ENCODE results near the gene TMEM30A. TPM values are rescaled to one million over a fixed set of nuclear protein-coding genes. Genes with fewer than 3 reads are reported as not detected.
A peak's percentile ranks its signal among the peaks of the same experiment; 100 is the strongest.

The TMEM30A gene
- total RNA-seq, 4 donors from 2014 or later = 28.9 to 86.2 (median 56.5) TPM

- H3K4me3 ChIP-seq = peak overlapping the region in 2 of 4 donors; percentile 4 to 14
- H3K27ac ChIP-seq = peak overlapping the region; percentile 22 to 72 (median 58)
- peak; percentile 88 for DNase-seq
- H3K9me3 ChIP-seq = no peaks in the 10 kb centered on the region
- H3K27me3 ChIP-seq = peaks cover 50% of the 10 kb centered on the region
- WGBS, 2 donors (ENCODE audit: low coverage in 1 of 2) = 3 to 9% methylated on average over 11 to 33 of the region's 33 CpGs
- intact Hi-C loops (cut with DNase I; ENCODE audit: low total_unique reads) = loop anchor here (2.0 to 10.0 kb wide), 5 partner anchors 454 to 1471 kb away; no protein-coding TSS in a partner anchor
- peaks cover 4 to 61% (median 23%) of the 10 kb centered on the region in 4 donors for H3K4me1 ChIP-seq
- TF ChIP-seq CTCF (IDR thresholded peaks at IDR 0.05) (peak; percentile 80 to 89 (median 85)), EP300 (IDR thresholded peaks at IDR 0.05; ENCODE audit: low read depth) (no peak)
- in situ Hi-C loops (cut with MboI; ENCODE audit: low pct_ligation_motif_present in 1 of 4, low pct_unique_long_range_greater_than_20kb in 1 of 4, low sequenced_read_pairs in 3 of 4) = loop anchor here in 3 of 4 donors (25.0 kb wide), 4 partner anchors 796 to 1471 kb away; no protein-coding TSS in a partner anchor
- no peaks in the 10 kb centered on the region for H3K36me3 ChIP-seq
Observed at GRCh38 chr6:75208298-75209183, 76.1 kb downstream of the TMEM30A start.

GRCh38 chr6:75206576-75207342, 77.8 kb downstream of the TMEM30A start:
- Histone ChIP-seq H3K4me1 (peaks cover 4 to 60% (median 17%) of the 10 kb centered on the region in 4 donors), H3K27ac (peak overlapping the region; percentile 79 to 86 (median 84)), H3K9me3 (no peaks in the 10 kb centered on the region), H3K4me3 (peak overlapping the region; percentile 37 to 55 (median 42)), H3K36me3 (no peaks in the 10 kb centered on the region), H3K27me3 (peaks cover 68% of the 10 kb centered on the region)
- TF ChIP-seq EP300 (IDR thresholded peaks at IDR 0.05; ENCODE audit: low read depth) (no peak), POLR2AphosphoS5 (IDR thresholded peaks at IDR 0.05) (no peak), POLR2A (IDR thresholded peaks at IDR 0.05) (no peak), CTCF (IDR thresholded peaks at IDR 0.05) (no peak)
- DNase-seq = no peak
- in situ Hi-C loops (cut with MboI; ENCODE audit: low pct_ligation_motif_present in 1 of 4, low pct_unique_long_range_greater_than_20kb in 1 of 4, low sequenced_read_pairs in 3 of 4) = loop anchor here in 3 of 4 donors (25.0 kb wide), 4 partner anchors 794 to 1469 kb away; no protein-coding TSS in a partner anchor
- intact Hi-C loops (cut with DNase I; ENCODE audit: low total_unique reads) = loop anchor here (5.0 to 10.0 kb wide), 4 partner anchors 452 to 1469 kb away; no protein-coding TSS in a partner anchor
- 29 to 51% methylated on average over 7 to 35 of the region's 35 CpGs for WGBS, 2 donors (ENCODE audit: low coverage in 1 of 2)

- TF ChIP-seq EP300 (IDR thresholded peaks at IDR 0.05; ENCODE audit: low read depth) (no peak), POLR2A (IDR thresholded peaks at IDR 0.05) (peak; percentile 65), POLR2AphosphoS5 (IDR thresholded peaks at IDR 0.05) (peak; percentile 63 to 80 (median 72))
- Histone ChIP-seq H3K27ac (peak within 1 kb of the TSS; percentile 79 to 86 (median 84)), H3K4me1 (peaks cover 4 to 52% (median 17%) of the 10 kb centered on the region in 4 donors), H3K36me3 (no peaks in the 10 kb centered on the region), H3K9me3 (no peaks in the 10 kb centered on the region), H3K4me3 (peak within 1 kb of the TSS; percentile 37 to 55 (median 48)), H3K27me3 (peaks cover 76% of the 10 kb centered on the region)
- DNase-seq = peak; percentile 83
- intact Hi-C loops (cut with DNase I; ENCODE audit: low total_unique reads) (loop anchor here (5.0 to 10.0 kb wide), 4 partner anchors 451 to 1469 kb away; no protein-coding TSS in a partner anchor), in situ Hi-C loops (cut with MboI; ENCODE audit: low pct_ligation_motif_present in 1 of 4, low pct_unique_long_range_greater_than_20kb in 1 of 4, low sequenced_read_pairs in 3 of 4) (loop anchor here in 3 of 4 donors (25.0 kb wide), 4 partner anchors 794 to 1469 kb away; no protein-coding TSS in a partner anchor)
- 4% methylated on average over 5 to 53 of the region's 64 CpGs for WGBS, 2 donors (ENCODE audit: low coverage in 1 of 2)
Observed at GRCh38 chr6:75205776-75206575, 78.6 kb downstream of the TMEM30A start, which contains the start of gene COL12A1. COL12A1 (minus strand) TSS chr6:75206053; CDS start chr6:75202792, 3,261 bp downstream.
